Right kidney (tissue), 1 donor: Measurements from ENCODE around the gene PPP1R3F.
"Not testable (repeated sequence)": the region's sequence is repeated elsewhere in the genome, so short reads cannot be mapped to it uniquely, and the experiment has no call there.

Experiments
- DNase-seq: peaks from one replicate; pipeline ENCODE4 v3.0.0-alpha.2; 2016

The PPP1R3F gene

DNA sequence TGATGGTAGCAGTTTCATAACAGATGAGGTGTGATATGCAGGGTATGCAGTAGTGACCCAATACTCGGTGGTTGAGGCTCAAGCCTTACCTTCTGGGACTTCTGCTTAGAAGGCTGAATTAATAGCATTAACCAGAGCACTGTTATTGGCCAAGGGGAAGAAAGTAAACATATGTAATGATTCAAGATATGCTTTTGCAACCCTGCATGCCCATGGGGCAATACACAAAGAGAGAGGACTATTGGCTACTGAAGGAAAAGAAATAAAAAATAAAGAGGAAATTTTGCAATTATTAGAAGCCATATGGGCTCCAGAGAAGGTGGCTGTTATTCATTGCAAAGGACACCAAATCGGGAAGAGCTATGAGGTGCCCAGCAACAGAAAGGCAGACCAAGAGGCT is 42.6 kb downstream of the PPP1R3F start:
- DNase-seq, result no peak

DNA sequence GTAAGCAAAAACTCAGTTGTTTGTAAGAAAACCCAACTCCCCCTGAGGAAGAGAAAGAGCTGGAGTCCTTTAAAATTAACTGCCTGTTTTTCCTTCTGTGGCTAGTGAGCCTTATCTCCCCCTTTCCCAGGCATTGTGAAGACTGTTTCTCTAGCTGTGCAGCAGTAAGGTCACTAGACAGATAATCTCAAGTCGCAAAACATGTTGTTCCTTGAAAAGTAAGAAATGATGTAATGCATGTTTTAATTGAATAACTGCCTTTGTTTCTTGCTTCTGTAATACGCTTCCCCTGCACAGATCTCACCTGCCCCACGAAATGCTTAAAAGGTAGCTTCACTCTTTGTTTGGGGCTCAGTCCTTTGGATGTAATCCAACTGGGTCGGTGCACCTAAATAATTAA is 46.5 kb downstream of the PPP1R3F start:
- no peak for DNase-seq

DNA sequence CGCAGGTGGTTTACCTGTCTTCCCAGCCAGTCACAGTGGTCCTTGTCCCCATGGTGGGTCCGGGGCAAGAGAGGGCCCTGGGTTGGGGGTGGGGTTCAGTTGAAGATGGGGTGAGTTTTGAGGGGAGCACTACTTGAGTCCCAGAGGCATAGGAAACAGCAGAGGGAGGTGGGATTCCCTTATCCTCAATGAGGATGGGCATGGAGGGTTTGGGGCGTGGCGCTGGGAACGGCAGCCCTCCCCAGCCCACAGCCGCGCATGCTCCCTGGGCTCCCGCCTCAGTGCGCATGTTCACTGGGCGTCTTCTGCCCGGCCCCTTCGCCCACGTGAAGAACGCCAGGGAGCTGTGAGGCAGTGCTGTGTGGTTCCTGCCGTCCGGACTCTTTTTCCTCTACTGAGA is 52.1 kb downstream of the PPP1R3F start, which contains the start of gene GAGE12J:
Gene GAGE12J, plus strand, starts transcription at position 301 of the 400 bp plus-strand sequence. CDS start 1,157 bp downstream, outside the sequence.
- not testable (repeated sequence) for DNase-seq

GRCh38 chrX:49322266-49322665 is 52.7 kb downstream of the PPP1R3F start:
- DNase-seq, result not testable (repeated sequence)

DNA sequence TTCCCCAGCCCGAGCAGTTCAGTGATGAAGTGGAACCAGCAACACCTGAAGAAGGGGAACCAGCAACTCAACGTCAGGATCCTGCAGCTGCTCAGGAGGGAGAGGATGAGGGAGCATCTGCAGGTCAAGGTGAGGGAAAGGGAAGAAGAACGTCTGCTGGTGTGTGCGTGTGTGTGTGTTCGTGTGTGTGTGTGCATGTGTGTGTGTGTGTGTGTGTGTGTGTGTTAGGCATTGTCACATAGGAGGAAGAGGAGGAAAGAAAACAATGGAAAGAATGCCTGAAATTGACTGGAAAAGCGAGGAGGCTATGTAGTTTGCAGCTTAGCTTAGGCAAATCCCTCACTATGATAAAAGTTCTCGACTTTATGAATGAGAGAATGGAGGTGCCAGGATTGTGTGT is 54.1 kb downstream of the PPP1R3F start:
- not testable (repeated sequence) for DNase-seq

DNA sequence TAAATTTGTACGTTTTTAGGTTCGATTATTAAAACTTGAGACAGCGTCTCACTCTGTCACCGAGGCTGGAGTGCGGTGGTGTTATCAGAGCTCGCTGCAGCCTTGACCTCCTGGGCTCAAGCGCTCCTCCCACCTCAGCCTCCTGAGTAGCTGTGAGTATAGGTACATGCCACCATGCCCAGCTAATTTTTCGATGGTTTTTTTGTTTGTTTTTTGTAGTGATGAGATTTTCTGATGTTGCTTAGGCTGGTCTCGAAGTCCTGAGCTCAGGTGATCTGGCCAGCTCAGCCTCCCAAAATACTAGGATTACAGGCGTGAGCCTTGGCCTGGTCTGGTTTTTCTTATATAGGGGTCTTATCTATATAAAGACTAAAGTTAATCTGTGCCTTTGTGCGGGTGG is 60.8 kb downstream of the PPP1R3F start:
- DNase-seq, result not testable (repeated sequence)

GRCh38 chrX:49331282-49331681 is 61.7 kb downstream of the PPP1R3F start, which contains the start of gene GAGE13:
Gene GAGE13 (plus strand): TSS chrX:49331582. CDS start chrX:49332738, 1,156 bp downstream.
- DNase-seq, result not testable (repeated sequence)

DNA sequence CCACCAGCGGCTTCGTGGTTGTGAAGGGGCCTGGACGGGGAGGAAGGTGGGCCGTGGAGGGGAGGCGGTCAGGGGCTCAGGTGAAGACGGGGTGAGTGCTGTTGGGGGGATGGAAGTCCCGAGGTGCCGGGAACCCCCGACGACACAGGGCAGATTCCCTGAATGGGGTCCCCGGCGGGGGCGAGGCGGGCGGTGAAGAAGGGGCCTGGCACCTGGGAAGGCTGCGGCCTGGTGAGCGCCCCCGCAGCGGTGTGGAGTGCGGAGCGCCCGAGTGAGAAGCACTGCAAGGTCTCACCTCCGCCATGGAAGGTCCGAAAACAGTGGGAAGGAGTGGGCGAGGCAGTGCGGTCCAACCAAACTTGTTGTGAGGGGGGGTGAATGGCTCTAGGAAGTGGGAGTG is 62.2 kb downstream of the PPP1R3F start:
- DNase-seq, result not testable (repeated sequence)
